Psoas muscle (tissue), 8 donors: Measurements from ENCODE around the gene FOSL1. TPM values are rescaled to one million over a fixed set of nuclear protein-coding genes. Genes with fewer than 3 reads are reported as not detected.

Experiments used
- ATAC-seq, 4 donors: fragments of 200-7000 bp; cut with Tn5 transposase; one replicate each; pipeline ENCODE4 v1.9.1; 2020; ENCODE audit warnings: moderate library complexity in 3 of 4, mild to moderate bottlenecking in 2 of 4
- DNase-seq, 2 donors: peaks; one replicate each; pipeline ENCODE4 v3.0.0-alpha.2; 2020
- H3K27ac ChIP-seq: fragments of 200-600 bp; one replicate; pipeline ENCODE4 v1.8.0; 2022
- H3K27me3 ChIP-seq, 3 donors: fragments of 200-600 bp in 1 of 3; one replicate each; pipeline versions ENCODE4 v1.6.1 to v1.8.0; 2013 to 2022; ENCODE audit warnings: low read length in 2 of 3, mild to moderate bottlenecking in 2 of 3, moderate library complexity in 1 of 3; ENCODE audit not compliant: insufficient read depth in 3 of 3
- H3K36me3 ChIP-seq, 2 donors: fragments of 200-600 bp in 1 of 2; one replicate each; pipeline versions ENCODE4 v1.6.1 to v1.8.0; 2013 to 2022; ENCODE audit warnings: low read depth in 1 of 2, mild to moderate bottlenecking in 1 of 2, moderate library complexity in 1 of 2; ENCODE audit not compliant: insufficient read depth in 1 of 2
- H3K4me1 ChIP-seq: fragments of 200-600 bp; one replicate; pipeline ENCODE4 v1.8.0; 2022
- H3K4me3 ChIP-seq: fragments of 200-600 bp; one replicate; pipeline ENCODE4 v1.8.0; 2022; ENCODE audit warnings: mild to moderate bottlenecking
- H3K9me3 ChIP-seq: fragments of 200-600 bp; one replicate; pipeline ENCODE4 v1.8.0; 2022
- WGBS, 3 donors: extraction: QIAGEN DNeasy Blood & Tissue Kit; methylation state at CpG; one replicate each; pipeline versions ENCODE4 v1.1.6 to v1.1.7; 2013; 5-methylcytosine and 5-hydroxymethylcytosine counted together
- intact Hi-C, 2 donors: fragments of 100-400 bp; cut with DNase I; formaldehyde crosslinking; loops; one replicate each; pipeline versions ENCODE4 v1.11.0 to v1.14.2; 2022
- polyA plus RNA-seq, 3 donors: library from polyadenylated mRNA; stranded (reverse); fragments of 200-250 nt; gene quantifications; one replicate each; pipeline ENCODE4 v1.2.3, GENCODE V29; 2013
- total RNA-seq, 4 donors: library from RNA; stranded (reverse); fragmentation: NEBNext Ultra II Directional in 2 of 4; extraction: Animal tissue kit (Norgen Biotek cat#: 25700) in 2 of 4; gene quantifications; one replicate each; pipeline versions ENCODE4 v1.2.1 to v1.2.4, GENCODE V29; 2021 to 2023
- TF ChIP-seq, protein P1 (sequence below): fragments of 200-600 bp; IDR thresholded peaks from one replicate; pipeline ENCODE4 v1.8.0; 2022; ENCODE audit warnings: antibody characterized with exemption
- donor health status: healthy with polysubstance abuse.
- donor health status: DM: no; HTN: no; CAD: no; lungs with moderate emphysema.
- donor health status: Bipolar disorder and iron deficiency.
- donor health status: healthy.
- donor health status: DM: yes; HTN: yes; CAD: no.
- donor health status: DM: no; HTN: no; CAD: no.
- donor health status: DM: no; HTN: no; CAD: no.
- donor health status: DM: yes; HTN: yes; CAD: no.

Gene FOSL1
- total and polyA plus RNA-seq, 7 donors = 0.75 to 257 (median 10.4) TPM

- H3K4me1 ChIP-seq = peaks cover 7% of the 10 kb centered on the region
- DNase-seq (no peak), ATAC-seq (no peak)
- intact Hi-C loops = no loop called here
- 85 to 90% (median 88%) methylated on average over 6 of the region's 6 CpGs for WGBS, 3 donors
- H3K9me3 ChIP-seq = peaks cover 4% of the 10 kb centered on the region
- no peak overlapping the region for H3K4me3 ChIP-seq
- no peak overlapping the region for H3K27ac ChIP-seq
- H3K27me3 ChIP-seq = no peaks in the 10 kb centered on the region
- TF ChIP-seq, protein P1, sequence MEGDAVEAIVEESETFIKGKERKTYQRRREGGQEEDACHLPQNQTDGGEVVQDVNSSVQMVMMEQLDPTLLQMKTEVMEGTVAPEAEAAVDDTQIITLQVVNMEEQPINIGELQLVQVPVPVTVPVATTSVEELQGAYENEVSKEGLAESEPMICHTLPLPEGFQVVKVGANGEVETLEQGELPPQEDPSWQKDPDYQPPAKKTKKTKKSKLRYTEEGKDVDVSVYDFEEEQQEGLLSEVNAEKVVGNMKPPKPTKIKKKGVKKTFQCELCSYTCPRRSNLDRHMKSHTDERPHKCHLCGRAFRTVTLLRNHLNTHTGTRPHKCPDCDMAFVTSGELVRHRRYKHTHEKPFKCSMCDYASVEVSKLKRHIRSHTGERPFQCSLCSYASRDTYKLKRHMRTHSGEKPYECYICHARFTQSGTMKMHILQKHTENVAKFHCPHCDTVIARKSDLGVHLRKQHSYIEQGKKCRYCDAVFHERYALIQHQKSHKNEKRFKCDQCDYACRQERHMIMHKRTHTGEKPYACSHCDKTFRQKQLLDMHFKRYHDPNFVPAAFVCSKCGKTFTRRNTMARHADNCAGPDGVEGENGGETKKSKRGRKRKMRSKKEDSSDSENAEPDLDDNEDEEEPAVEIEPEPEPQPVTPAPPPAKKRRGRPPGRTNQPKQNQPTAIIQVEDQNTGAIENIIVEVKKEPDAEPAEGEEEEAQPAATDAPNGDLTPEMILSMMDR = no peak
- peaks cover 7 to 56% of the 10 kb centered on the region in 2 donors for H3K36me3 ChIP-seq
Observed at GRCh38 chr11:65853246-65853979, 46.8 kb downstream of the FOSL1 start.

- DNase-seq = no peak
Observed at GRCh38 chr11:65852508-65853245, 47.5 kb downstream of the FOSL1 start.

DNA sequence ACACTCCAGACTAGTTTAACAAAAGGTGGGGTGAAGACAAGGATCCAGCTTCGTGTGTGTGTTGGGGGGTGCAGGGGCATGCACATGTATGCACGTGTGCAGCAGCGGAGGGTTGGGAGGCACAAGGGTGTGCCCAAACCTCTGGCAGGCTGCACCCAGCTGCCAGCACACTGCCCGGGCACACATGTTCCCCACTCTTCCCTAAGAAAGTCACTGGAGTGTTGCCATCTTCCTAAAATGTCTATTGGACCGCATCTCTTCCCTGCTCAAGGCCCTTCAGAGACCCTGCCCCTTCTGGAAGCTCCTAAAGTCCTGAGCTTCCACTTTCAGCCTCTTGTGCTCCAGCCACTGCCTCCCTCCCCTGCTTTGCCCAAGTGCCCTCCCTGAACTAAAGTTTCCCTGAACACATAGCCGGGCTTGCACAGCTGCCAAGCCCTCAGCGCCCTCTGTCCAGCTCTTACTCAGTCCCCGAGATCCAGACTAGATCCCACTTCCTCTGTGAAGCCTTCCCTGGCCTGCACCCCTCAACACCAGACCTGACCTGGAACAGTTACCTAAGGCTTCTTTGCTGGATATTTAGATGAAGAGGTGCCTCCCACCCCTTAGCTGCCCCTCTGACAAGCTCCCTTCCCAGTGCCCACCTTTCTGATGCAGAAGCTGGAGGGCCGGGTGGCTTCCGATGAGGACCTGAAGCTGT lies 48.2 kb downstream of the FOSL1 start:
- ATAC-seq (no peak), DNase-seq (no peak)
- H3K27me3 ChIP-seq = no peaks in the 10 kb centered on the region
- no peak overlapping the region for H3K4me3 ChIP-seq
- peaks cover 7% of the 10 kb centered on the region for H3K4me1 ChIP-seq
- H3K36me3 ChIP-seq = peaks cover 7 to 56% of the 10 kb centered on the region in 2 donors
- no peak overlapping the region for H3K27ac ChIP-seq
- 85 to 90% (median 89%) methylated on average over 10 of the region's 10 CpGs for WGBS, 3 donors
- TF ChIP-seq, protein P1 = no peak
- peaks cover 4% of the 10 kb centered on the region for H3K9me3 ChIP-seq
- intact Hi-C loops = no loop called here

More at GRCh38 chr11:65852508-65853245, 47.5 kb downstream of the FOSL1 start:
- Histone ChIP-seq H3K4me1 (peaks cover 7% of the 10 kb centered on the region), H3K4me3 (no peak overlapping the region), H3K27me3 (no peaks in the 10 kb centered on the region), H3K36me3 (peaks cover 7 to 56% of the 10 kb centered on the region in 2 donors), H3K9me3 (peaks cover 4% of the 10 kb centered on the region), H3K27ac (no peak overlapping the region)
- no peak for ATAC-seq
- TF ChIP-seq, protein P1 = no peak
- WGBS, 3 donors = 93 to 95% (median 93%) methylated on average over 28 to 33 of the region's 33 CpGs
- intact Hi-C loops = no loop called here

GRCh38 chr11:65851083-65851579 lies 49.1 kb downstream of the FOSL1 start:
- ATAC-seq (peak in 1 of 4 donors; percentile 22), DNase-seq (no peak)
- Histone ChIP-seq H3K36me3 (peaks cover 7 to 55% of the 10 kb centered on the region in 2 donors), H3K4me3 (no peak overlapping the region), H3K9me3 (peaks cover 4% of the 10 kb centered on the region), H3K27ac (no peak overlapping the region), H3K4me1 (peaks cover 5% of the 10 kb centered on the region), H3K27me3 (no peaks in the 10 kb centered on the region)
- 87 to 93% (median 89%) methylated on average over 14 of the region's 14 CpGs for WGBS, 3 donors
- intact Hi-C loops = no loop called here
- TF ChIP-seq, protein P1 = peak; percentile 34
